HG03439 (cell line): ENCODE results near the gene TEDC1.
"Not testable (repeated sequence)": the region's sequence is repeated elsewhere in the genome, so short reads cannot be mapped to it uniquely, and the experiment has no call there.

ENCODE experiments used
- ATAC-seq: cut with Tn5 transposase; IDR thresholded peaks from one replicate; pipeline ENCODE4 v1.9.1; 2021; ENCODE audit warnings: mild to moderate bottlenecking, moderate library complexity; ENCODE audit not compliant: unreplicated experiment

TEDC1 gene

GRCh38 chr14:105536051-105536450 is 45.0 kb downstream of the TEDC1 start:
- no peak for ATAC-seq

- no peak for ATAC-seq
Observed at GRCh38 chr14:105536691-105537579, 45.9 kb downstream of the TEDC1 start.

- ATAC-seq, result no peak
Observed at GRCh38 chr14:105537580-105538474, 46.8 kb downstream of the TEDC1 start.

GRCh38 chr14:105538481-105539049 is 47.5 kb downstream of the TEDC1 start:
- ATAC-seq, result no peak

GRCh38 chr14:105540811-105541210 is 49.8 kb downstream of the TEDC1 start:
- no peak for ATAC-seq

GRCh38 chr14:105541218-105541875 is 50.3 kb downstream of the TEDC1 start:
- no peak for ATAC-seq

GRCh38 chr14:105545676-105546075 is 54.6 kb downstream of the TEDC1 start:
- ATAC-seq, result not testable (repeated sequence)

GRCh38 chr14:105546410-105546809 is 55.4 kb downstream of the TEDC1 start:
- not testable (repeated sequence) for ATAC-seq

- ATAC-seq, result not testable (repeated sequence)
Observed at GRCh38 chr14:105547072-105547471, 56.0 kb downstream of the TEDC1 start.

GRCh38 chr14:105547741-105548169 is 56.7 kb downstream of the TEDC1 start:
- no peak for ATAC-seq
